Uterus (tissue), 2 donors: ENCODE data around the gene SAMD5.

Experiments used
- POLR2A ChIP-seq, 2 donors: fragments of 450-650 bp; IDR thresholded peaks; one replicate each; pipeline ENCODE4 v1.6.1; 2016; ENCODE audit warnings: antibody characterized with exemption in 2 of 2, mild to moderate bottlenecking in 1 of 2, moderate library complexity in 1 of 2
- TF ChIP-seq, protein P1 (sequence below), 4 experiments: fragments of 200-600 bp in 2 of 4; fragments of 450-650 bp in 2 of 4; sonication (generic) in 2 of 4; IDR thresholded peaks; one replicate each; pipeline ENCODE4 v1.5.1; 2016 to 2019; ENCODE audit warnings: antibody characterized with exemption in 4 of 4, mild to moderate bottlenecking in 2 of 4, moderate library complexity in 1 of 4

GRCh38 chr6:147534116-147534860 lies 25.8 kb downstream of the SAMD5 start:
- TF ChIP-seq, protein P1, sequence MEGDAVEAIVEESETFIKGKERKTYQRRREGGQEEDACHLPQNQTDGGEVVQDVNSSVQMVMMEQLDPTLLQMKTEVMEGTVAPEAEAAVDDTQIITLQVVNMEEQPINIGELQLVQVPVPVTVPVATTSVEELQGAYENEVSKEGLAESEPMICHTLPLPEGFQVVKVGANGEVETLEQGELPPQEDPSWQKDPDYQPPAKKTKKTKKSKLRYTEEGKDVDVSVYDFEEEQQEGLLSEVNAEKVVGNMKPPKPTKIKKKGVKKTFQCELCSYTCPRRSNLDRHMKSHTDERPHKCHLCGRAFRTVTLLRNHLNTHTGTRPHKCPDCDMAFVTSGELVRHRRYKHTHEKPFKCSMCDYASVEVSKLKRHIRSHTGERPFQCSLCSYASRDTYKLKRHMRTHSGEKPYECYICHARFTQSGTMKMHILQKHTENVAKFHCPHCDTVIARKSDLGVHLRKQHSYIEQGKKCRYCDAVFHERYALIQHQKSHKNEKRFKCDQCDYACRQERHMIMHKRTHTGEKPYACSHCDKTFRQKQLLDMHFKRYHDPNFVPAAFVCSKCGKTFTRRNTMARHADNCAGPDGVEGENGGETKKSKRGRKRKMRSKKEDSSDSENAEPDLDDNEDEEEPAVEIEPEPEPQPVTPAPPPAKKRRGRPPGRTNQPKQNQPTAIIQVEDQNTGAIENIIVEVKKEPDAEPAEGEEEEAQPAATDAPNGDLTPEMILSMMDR (IDR thresholded peaks at IDR 0.05), result no peak
- TF ChIP-seq POLR2A (IDR thresholded peaks at IDR 0.05), result no peak
